WTC11 (cell line): ENCODE results near the gene FKBP5. TPM values are rescaled to one million over a fixed set of nuclear protein-coding genes. Genes with fewer than 3 reads are reported as not detected.

Experiments
- ATAC-seq: fragments of 200-7000 bp; cut with Tn5 transposase; 2 replicates; pipeline ENCODE4 v1.10.0; 2021; ENCODE audit warnings: mild to moderate bottlenecking, moderate library complexity
- CTCF ChIA-PET: fragments of 300-600 bp; sonication (Branson Sonifier 250); formaldehyde crosslinking; loops from one replicate; lab custom pipeline; 2021; ENCODE audit warnings: antibody characterized with exemption; lab: Charles Lee
- POLR2A ChIA-PET: fragments of 350-600 bp; sonication (Branson Sonifier 250); formaldehyde crosslinking; loops from one replicate; lab custom pipeline; 2021; ENCODE audit warnings: antibody characterized with exemption; lab: Charles Lee
- DNase-seq: peaks from one replicate; pipeline ENCODE4 v3.0.0; 2021; ENCODE audit warnings: low spot score
- H3K27ac Mint-ChIP-seq: 2 replicates; pipeline ENCODE4 v1.8.0; 2021; ENCODE audit warnings: mixed read lengths
- H3K27me3 Mint-ChIP-seq: 2 replicates; pipeline ENCODE4 v1.8.0; 2021; ENCODE audit warnings: low read depth, mild to moderate bottlenecking, moderate library complexity, mixed read lengths
- H3K36me3 Mint-ChIP-seq: 2 replicates; pipeline ENCODE4 v1.8.0; 2021; ENCODE audit warnings: mixed read lengths
- H3K4me1 Mint-ChIP-seq: 2 replicates; pipeline ENCODE4 v1.8.0; 2022; ENCODE audit warnings: mixed read lengths
- H3K4me3 Mint-ChIP-seq: 2 replicates; pipeline ENCODE4 v1.8.0; 2021; ENCODE audit warnings: mild to moderate bottlenecking, moderate library complexity, mixed read lengths
- H3K9me3 Mint-ChIP-seq: 2 replicates; pipeline ENCODE4 v1.8.0; 2021; ENCODE audit warnings: mixed read lengths
- AFF4 ChIP-seq: sonication (generic); formaldehyde crosslinking; IDR thresholded peaks from 2 replicates; pipeline ENCODE4 v1.8.1; 2023; ENCODE audit warnings: mild to moderate bottlenecking, missing genetic modification reagents, borderline replicate concordance
- AR ChIP-seq: fragments of 250-450 bp; sonication (Bioruptor Pico); IDR thresholded peaks from 2 replicates; pipeline ENCODE4 v1.9.0; 2021; ENCODE audit warnings: mild to moderate bottlenecking
- ARID4B ChIP-seq: sonication (generic); formaldehyde crosslinking; IDR thresholded peaks from 2 replicates; pipeline ENCODE4 v1.8.0; 2023; ENCODE audit warnings: missing genetic modification reagents, mild to moderate bottlenecking, borderline replicate concordance
- CREB1 ChIP-seq: sonication (generic); formaldehyde crosslinking; IDR thresholded peaks from 2 replicates; pipeline ENCODE4 v1.8.0; 2023; ENCODE audit warnings: mild to moderate bottlenecking, missing genetic modification reagents
- HMGA2 ChIP-seq: fragments of 250-450 bp; sonication (Bioruptor Pico); IDR thresholded peaks from 2 replicates; pipeline ENCODE4 v1.4.0; 2021; ENCODE audit warnings: mild to moderate bottlenecking, moderate library complexity
- MXD4 ChIP-seq: fragments of 250-450 bp; sonication (Bioruptor Pico); IDR thresholded peaks from 2 replicates; pipeline ENCODE4 v1.8.0; 2021; ENCODE audit warnings: mild to moderate bottlenecking, moderate library complexity, borderline replicate concordance
- NFYB ChIP-seq: sonication (generic); formaldehyde crosslinking; conservative IDR thresholded peaks from 2 replicates; pipeline ENCODE4 v1.8.0; 2022; ENCODE audit warnings: low read depth, missing genetic modification reagents
- NR3C1 ChIP-seq: sonication (generic); formaldehyde crosslinking; conservative IDR thresholded peaks from 2 replicates; pipeline ENCODE4 v1.8.1; 2023; ENCODE audit warnings: low read depth, mild to moderate bottlenecking, missing genetic modification reagents
- PRRX2 ChIP-seq: fragments of 250-450 bp; sonication (Bioruptor Pico); IDR thresholded peaks from 2 replicates; pipeline ENCODE4 v1.8.0; 2021; ENCODE audit warnings: mild to moderate bottlenecking
- SMAD4 ChIP-seq: sonication (generic); formaldehyde crosslinking; IDR thresholded peaks from 2 replicates; pipeline ENCODE4 v1.8.0; 2022; ENCODE audit warnings: mild to moderate bottlenecking, missing genetic modification reagents
- STAT6 ChIP-seq: sonication (generic); formaldehyde crosslinking; conservative IDR thresholded peaks from 2 replicates; pipeline ENCODE4 v1.8.1; 2023; ENCODE audit warnings: mild to moderate bottlenecking, low read depth, missing genetic modification reagents, moderate library complexity
- TEAD1 ChIP-seq: sonication (generic); formaldehyde crosslinking; IDR thresholded peaks from 2 replicates; pipeline ENCODE4 v1.8.0; 2022; ENCODE audit warnings: mild to moderate bottlenecking, missing genetic modification reagents
- ZNF512 ChIP-seq: sonication (generic); formaldehyde crosslinking; IDR thresholded peaks from 2 replicates; pipeline ENCODE4 v1.8.1; 2022; ENCODE audit warnings: missing genetic modification reagents, borderline replicate concordance
- ZSCAN18 ChIP-seq: fragments of 250-450 bp; sonication (Bioruptor Pico); IDR thresholded peaks from 2 replicates; pipeline ENCODE4 v2.1.2; 2022; ENCODE audit warnings: mild to moderate bottlenecking, moderate library complexity
- total RNA-seq: library from RNA; stranded (reverse); gene quantifications from 3 replicates; pipeline ENCODE4 v1.2.3, GENCODE V29; 2021

The FKBP5 gene
- total RNA-seq, 1 experiment from 2014 or later, result 27.2 TPM

DNA sequence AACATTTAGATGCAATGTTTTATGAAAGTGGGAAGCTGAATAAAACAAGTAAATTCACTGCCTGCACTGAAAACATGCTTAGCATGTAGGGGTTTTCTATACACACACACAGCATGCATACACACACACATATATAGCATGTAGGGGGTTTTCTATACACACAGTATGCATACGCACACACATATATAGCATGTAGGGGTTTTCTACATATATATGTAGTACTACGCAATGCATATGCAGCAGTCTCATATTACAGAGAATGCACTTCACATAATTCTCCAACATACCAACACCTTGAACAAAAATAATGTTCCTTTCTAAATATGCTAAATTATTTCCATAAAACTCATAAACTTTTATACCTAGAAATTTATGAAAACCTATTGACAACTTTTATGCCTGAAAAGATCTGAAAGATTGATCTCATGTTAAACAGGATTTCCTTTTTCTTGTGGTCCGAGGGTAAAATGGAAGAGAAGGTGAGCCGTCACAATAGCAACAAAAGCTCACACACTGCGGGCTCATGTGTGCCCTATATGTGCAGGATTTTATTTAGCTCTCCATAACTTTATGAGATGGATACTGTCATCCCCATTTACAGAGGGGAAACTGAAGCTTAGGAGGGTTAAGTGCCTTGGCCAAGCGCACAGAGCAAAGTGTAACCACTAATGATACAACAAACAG is 94.1 kb downstream of the FKBP5 start:
- Mint-ChIP-seq H3K4me1 (peaks cover 5% of the 10 kb centered on the region; the same call in 1 of the 2 replicates), H3K27ac (no peak overlapping the region), H3K9me3 (no peaks in the 10 kb centered on the region), H3K36me3 (peaks cover 5% of the 10 kb centered on the region; the same call in 1 of the 2 replicates), H3K27me3 (no peaks in the 10 kb centered on the region), H3K4me3 (no peak overlapping the region)
- ChIA-PET CTCF (interaction anchor here (0.6 to 1.2 kb wide), 4 partner anchors 10 to 163 kb away, joined by 3 to 7 read pairs (median 4); no protein-coding TSS in a partner anchor), POLR2A (interaction anchor here (0.5 to 0.6 kb wide), 2 partner anchors 27 to 216 kb away, joined by 3 to 4 read pairs; no protein-coding TSS in a partner anchor)
- TF ChIP-seq ARID4B (no peak), HMGA2 (CRISPR knock-in tag) (no peak), ZSCAN18 (CRISPR knock-in tag) (no peak), ZNF512 (CRISPR knock-in tag) (no peak), AR (no peak)
- no peak for DNase-seq
- ATAC-seq, result no peak

DNA sequence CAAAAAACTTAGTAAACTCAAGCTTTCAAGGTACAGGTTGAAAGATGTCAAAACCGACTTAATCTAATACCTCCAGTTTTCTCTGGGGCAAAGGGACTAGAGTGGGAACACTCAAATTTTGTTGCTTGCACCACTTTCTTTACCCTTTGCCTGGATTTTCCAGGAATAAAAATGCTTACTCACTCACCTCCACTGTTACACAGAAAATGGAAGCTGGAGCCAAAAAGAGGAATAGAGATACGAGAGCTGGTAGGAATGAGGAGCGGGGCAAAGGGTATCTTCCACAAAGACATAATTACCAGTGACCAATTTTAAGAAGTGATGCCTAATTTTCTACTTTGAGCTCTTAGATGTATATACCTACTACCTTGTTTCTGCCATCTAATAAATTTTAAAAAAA is 96.5 kb downstream of the FKBP5 start:
- no peak for ATAC-seq
- ChIA-PET CTCF (interaction anchor here (1.7 to 3.1 kb wide), 5 partner anchors 24 to 148 kb away, joined by 4 to 19 read pairs (median 11); partner anchors contain the start of gene ARMC12), POLR2A (no interaction called here)
- Mint-ChIP-seq H3K36me3 (peaks cover 5% of the 10 kb centered on the region; the same call in 1 of the 2 replicates), H3K4me3 (no peak overlapping the region), H3K27ac (no peak overlapping the region), H3K4me1 (peaks cover 5% of the 10 kb centered on the region; the same call in 1 of the 2 replicates), H3K27me3 (no peaks in the 10 kb centered on the region), H3K9me3 (no peaks in the 10 kb centered on the region)
- no peak for DNase-seq
- TF ChIP-seq PRRX2, result no peak
- TF ChIP-seq STAT6 (CRISPR knock-in tag), result no peak
- TF ChIP-seq CREB1 (CRISPR knock-in tag), result no peak
- no peak for TF ChIP-seq AFF4
- TF ChIP-seq NFYB (CRISPR knock-in tag), result no peak
- TF ChIP-seq MXD4 (CRISPR knock-in tag), result no peak
- no peak for TF ChIP-seq NR3C1 (CRISPR knock-in tag)
- TF ChIP-seq SMAD4 (CRISPR knock-in tag), result no peak
- TF ChIP-seq TEAD1 (CRISPR knock-in tag), result no peak
